Chondrocyte (in vitro differentiated cells): Measurements from ENCODE around the gene FAM180A. TPM values are rescaled to one million over a fixed set of nuclear protein-coding genes. Genes with fewer than 3 reads are reported as not detected.

Source experiments
- DNase-seq: peaks from one replicate; pipeline ENCODE4 v3.0.0; 2021; ENCODE audit warnings: mixed read lengths, low spot score
- H3K27ac Mint-ChIP-seq: one replicate; pipeline ENCODE4 v1.8.0; 2021; ENCODE audit warnings: mild to moderate bottlenecking, moderate library complexity, mixed read lengths; ENCODE audit not compliant: unreplicated experiment
- H3K27me3 Mint-ChIP-seq: 2 replicates; pipeline ENCODE4 v1.8.0; 2021; ENCODE audit warnings: low read depth, mixed read lengths
- H3K36me3 Mint-ChIP-seq: 2 replicates; pipeline ENCODE4 v1.8.0; 2021; ENCODE audit warnings: low read depth, mixed read lengths
- H3K4me1 Mint-ChIP-seq: 2 replicates; pipeline ENCODE4 v1.8.0; 2021; ENCODE audit warnings: low read depth, mild to moderate bottlenecking, mixed read lengths
- H3K4me3 Mint-ChIP-seq: one replicate; pipeline ENCODE4 v1.8.0; 2021; ENCODE audit warnings: mild to moderate bottlenecking, moderate library complexity, mixed read lengths; ENCODE audit not compliant: unreplicated experiment
- H3K9me3 Mint-ChIP-seq: 2 replicates; pipeline ENCODE4 v1.8.0; 2021; ENCODE audit warnings: low read depth, mixed read lengths
- total RNA-seq: library from RNA; stranded (reverse); gene quantifications from 3 replicates; pipeline ENCODE4 v1.2.1, GENCODE V29; 2021
- TF ChIP-seq, protein P1 (sequence below): fragments of 200-600 bp; sonication (generic); IDR thresholded peaks from 2 replicates; pipeline ENCODE4 v1.5.0; 2021; ENCODE audit warnings: antibody characterized with exemption, mild to moderate bottlenecking, moderate library complexity

Gene FAM180A
- total RNA-seq, 1 donor from 2014 or later, result 0.27 TPM

DNA sequence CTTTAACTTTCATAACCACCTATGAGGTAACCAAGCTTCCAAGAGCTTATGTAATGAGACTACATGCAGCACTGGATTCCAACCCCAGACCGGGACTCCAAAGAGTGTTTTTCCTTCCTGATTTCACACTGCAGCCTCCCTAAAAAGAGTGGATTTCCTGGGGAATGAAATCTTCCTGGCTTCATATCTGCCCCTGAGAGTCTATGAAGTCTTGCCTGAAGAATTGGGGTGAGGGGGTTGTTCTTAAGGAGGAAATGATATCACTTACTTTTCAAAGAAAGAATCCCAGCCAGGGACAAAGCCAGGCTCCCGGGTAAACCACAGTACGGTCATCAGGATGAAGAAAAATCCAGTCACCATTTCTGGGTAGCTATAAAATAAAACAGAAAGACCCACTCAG lies 56.6 kb downstream of the FAM180A start:
- peaks cover 8% of the 10 kb centered on the region for H3K4me1 Mint-ChIP-seq
- H3K27me3 Mint-ChIP-seq, result no peaks in the 10 kb centered on the region
- TF ChIP-seq, protein P1, sequence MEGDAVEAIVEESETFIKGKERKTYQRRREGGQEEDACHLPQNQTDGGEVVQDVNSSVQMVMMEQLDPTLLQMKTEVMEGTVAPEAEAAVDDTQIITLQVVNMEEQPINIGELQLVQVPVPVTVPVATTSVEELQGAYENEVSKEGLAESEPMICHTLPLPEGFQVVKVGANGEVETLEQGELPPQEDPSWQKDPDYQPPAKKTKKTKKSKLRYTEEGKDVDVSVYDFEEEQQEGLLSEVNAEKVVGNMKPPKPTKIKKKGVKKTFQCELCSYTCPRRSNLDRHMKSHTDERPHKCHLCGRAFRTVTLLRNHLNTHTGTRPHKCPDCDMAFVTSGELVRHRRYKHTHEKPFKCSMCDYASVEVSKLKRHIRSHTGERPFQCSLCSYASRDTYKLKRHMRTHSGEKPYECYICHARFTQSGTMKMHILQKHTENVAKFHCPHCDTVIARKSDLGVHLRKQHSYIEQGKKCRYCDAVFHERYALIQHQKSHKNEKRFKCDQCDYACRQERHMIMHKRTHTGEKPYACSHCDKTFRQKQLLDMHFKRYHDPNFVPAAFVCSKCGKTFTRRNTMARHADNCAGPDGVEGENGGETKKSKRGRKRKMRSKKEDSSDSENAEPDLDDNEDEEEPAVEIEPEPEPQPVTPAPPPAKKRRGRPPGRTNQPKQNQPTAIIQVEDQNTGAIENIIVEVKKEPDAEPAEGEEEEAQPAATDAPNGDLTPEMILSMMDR, result no peak
- peaks cover 11% of the 10 kb centered on the region for H3K36me3 Mint-ChIP-seq
- no peak overlapping the region for H3K4me3 Mint-ChIP-seq
- DNase-seq, result no peak
- no peak overlapping the region for H3K27ac Mint-ChIP-seq
- no peaks in the 10 kb centered on the region for H3K9me3 Mint-ChIP-seq

DNA sequence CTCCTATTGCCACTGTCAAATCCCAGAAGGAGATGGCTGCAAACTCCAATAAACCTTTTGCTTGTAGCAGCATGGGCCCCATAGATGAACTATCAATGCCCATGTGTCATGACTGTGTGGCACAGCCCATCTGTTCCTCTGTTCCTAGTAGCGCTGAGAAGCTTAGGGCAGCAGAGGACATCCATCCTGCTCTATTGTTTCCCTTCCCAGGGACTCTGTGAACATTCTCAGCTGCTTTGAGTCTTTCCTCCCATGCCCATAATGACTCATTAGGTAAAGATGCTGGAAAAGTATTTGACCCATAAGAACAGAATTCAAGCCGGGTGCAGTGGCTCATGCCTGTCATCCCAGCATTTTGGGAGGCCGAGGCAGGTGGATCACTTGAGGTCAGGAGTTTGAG lies 58.0 kb downstream of the FAM180A start:
- Mint-ChIP-seq H3K36me3 (peaks cover 9% of the 10 kb centered on the region), H3K27ac (no peak overlapping the region), H3K4me1 (peaks cover 9% of the 10 kb centered on the region), H3K9me3 (no peaks in the 10 kb centered on the region), H3K27me3 (no peaks in the 10 kb centered on the region), H3K4me3 (no peak overlapping the region)
- TF ChIP-seq, protein P1, result no peak
- no peak for DNase-seq

DNA sequence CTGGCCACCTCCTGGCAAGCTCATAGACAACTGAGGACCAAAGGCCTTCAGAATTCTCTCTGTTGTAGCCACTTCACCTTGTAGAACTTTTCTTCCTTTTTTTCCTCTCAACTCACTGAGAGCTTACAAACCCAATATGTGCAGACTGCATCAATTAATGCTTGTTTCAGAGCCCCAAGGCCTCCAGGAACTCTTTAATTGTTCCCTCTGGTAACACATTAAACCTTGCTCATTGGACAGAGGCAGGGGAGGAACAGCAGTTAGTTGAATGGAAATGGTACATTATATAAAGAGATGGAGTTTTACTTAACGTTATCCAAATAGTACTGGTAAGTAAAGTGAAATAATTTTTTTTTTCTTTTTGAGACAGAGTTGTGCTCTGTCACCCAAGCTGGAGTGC lies 61.1 kb downstream of the FAM180A start:
- Mint-ChIP-seq H3K4me1 (peaks cover 33% of the 10 kb centered on the region), H3K4me3 (no peak overlapping the region), H3K27ac (no peak overlapping the region), H3K27me3 (no peaks in the 10 kb centered on the region), H3K9me3 (no peaks in the 10 kb centered on the region), H3K36me3 (peaks cover 7% of the 10 kb centered on the region)
- TF ChIP-seq, protein P1, result no peak
- no peak for DNase-seq

DNA sequence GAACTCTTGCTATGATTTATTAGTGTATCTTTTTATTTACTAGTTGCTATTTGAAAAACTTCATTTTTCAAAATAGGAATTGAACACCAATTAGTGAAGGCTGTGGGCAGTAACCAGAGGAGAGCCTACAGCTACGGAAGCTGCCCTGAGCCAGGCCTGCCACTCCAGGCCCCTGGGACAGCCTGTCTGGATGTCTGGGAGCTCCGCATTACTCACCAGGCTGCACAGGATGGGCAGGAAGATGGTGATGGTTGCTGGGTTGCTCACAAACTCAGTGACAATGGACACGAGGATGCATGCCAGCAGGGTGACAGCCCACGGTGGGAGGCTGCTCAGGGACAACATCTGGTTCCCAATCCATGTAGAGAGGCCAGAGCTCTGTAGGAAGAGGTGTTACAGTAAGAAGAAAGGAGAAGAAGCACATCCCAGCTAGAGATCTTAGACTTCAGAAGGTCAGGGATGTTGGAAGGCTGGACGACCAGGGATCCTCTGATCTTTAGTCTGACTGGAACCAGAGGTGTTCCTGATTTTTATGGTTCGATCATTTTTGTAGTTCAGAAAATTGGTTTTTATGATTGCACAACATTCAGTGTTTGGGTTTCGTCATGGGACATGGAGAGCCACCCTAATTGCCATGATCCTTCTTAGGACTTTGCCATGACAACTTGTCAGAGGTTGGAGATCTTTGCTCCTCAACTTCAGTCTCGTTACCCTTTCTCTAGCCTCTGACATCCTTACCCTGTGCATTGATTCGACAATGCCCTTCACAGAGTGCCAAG lies 63.1 kb downstream of the FAM180A start:
- TF ChIP-seq, protein P1, result no peak
- H3K4me3 Mint-ChIP-seq, result no peak overlapping the region
- peaks cover 38% of the 10 kb centered on the region for H3K4me1 Mint-ChIP-seq
- no peak for DNase-seq
- no peaks in the 10 kb centered on the region for H3K27me3 Mint-ChIP-seq
- no peak overlapping the region for H3K27ac Mint-ChIP-seq
- H3K36me3 Mint-ChIP-seq, result peaks cover 6% of the 10 kb centered on the region
- no peaks in the 10 kb centered on the region for H3K9me3 Mint-ChIP-seq

DNA sequence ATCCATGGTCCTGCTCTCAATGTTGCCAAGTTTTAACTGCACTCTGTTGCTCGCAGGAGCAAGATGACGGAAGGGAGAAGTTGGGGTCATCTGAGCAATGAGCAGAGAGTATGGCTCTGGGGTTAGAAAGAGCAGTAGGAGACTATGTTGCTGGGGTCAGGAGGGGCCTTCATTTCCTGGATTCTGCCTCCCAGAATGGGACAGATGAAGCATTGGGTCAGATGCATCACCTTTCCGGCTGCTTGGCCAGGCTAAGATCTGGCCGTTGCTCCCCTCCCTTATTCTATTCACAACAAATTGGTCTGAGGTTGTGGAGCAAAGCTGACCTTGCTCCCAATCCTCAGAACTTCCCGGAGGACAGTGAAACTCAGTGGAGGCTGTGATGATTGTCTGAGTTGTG lies 63.9 kb downstream of the FAM180A start:
- no peak for DNase-seq
- Mint-ChIP-seq H3K9me3 (no peaks in the 10 kb centered on the region), H3K27me3 (no peaks in the 10 kb centered on the region), H3K27ac (no peak overlapping the region), H3K4me3 (no peak overlapping the region), H3K36me3 (peaks cover 5% of the 10 kb centered on the region), H3K4me1 (peaks cover 33% of the 10 kb centered on the region)
- TF ChIP-seq, protein P1, result no peak
